Measurements from ENCODE around the gene NTRK3. TPM values are rescaled to one million over a fixed set of nuclear protein-coding genes. Genes with fewer than 3 reads are reported as not detected.

The NTRK3 gene
- total and polyA plus RNA-seq, 2 donors (not counting 3 experiments of a cell fraction or from before 2014, with no cell fraction given): not detected

DNA sequence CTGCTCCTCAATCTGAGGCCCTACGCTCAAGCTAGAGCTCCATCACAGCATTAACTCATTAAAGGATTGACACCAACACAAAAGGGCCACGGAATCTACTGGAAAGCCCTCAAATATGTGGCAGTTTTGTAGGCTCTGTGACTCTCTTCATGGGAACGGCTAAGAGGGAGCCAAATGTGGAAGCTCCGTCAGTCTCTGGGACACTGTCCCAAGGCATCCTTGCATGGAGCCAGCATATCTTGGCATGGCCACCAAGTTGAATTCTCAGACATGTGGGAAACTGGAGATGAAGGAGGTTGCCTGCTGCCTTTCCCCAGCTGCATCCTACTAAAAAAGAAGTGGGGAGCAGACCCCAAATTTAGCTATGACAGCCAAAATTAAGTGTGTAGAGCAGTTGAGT lies 296.9 kb downstream of the NTRK3 start:
- POLR2A ChIA-PET: no interaction called here
- dilution Hi-C loops (cut with MboI; ENCODE audit: extremely low pct_ligation_motif_present, low sequenced_read_pairs): no loop called here
- no peaks in the 10 kb centered on the region for H4K20me1 ChIP-seq (replicated peaks; ENCODE audit: control insufficient read depth, extremely low read depth, insufficient read depth, low read length)
- intact Hi-C loops (cut with micrococcal nuclease): no loop called here
- H3K9ac ChIP-seq (replicated peaks; ENCODE audit: extremely low read depth, insufficient read depth, low read length): no peak overlapping the region
- no TSS peak for BruUV-seq (replicated peaks)
- CTCF ChIA-PET: no interaction called here
- DNase-seq (ENCODE audit: low read depth, low spot score) (no peak), FAIRE-seq (no peak)
- H3K4me3 ChIP-seq (replicated peaks in 1 of 3; ENCODE audit: insufficient read depth in 1 of 3, low read depth in 1 of 3, low read length in 3 of 3): no peak overlapping the region
- H3K4me2 ChIP-seq (ENCODE audit: insufficient read depth, low read length): no peak overlapping the region
- H3K27ac ChIP-seq (ENCODE audit: insufficient read depth, low read depth, low read length): no peak overlapping the region
- TF ChIP-seq FOS (IDR thresholded peaks at IDR 0.05; ENCODE audit: borderline replicate concordance, insufficient read depth, low read length): no peak
- TF ChIP-seq POLR2A (IDR thresholded peaks at IDR 0.05; ENCODE audit: low read depth, low read length): no peak
- TF ChIP-seq, protein P1, sequence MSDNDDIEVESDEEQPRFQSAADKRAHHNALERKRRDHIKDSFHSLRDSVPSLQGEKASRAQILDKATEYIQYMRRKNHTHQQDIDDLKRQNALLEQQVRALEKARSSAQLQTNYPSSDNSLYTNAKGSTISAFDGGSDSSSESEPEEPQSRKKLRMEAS (IDR thresholded peaks at IDR 0.05; ENCODE audit: insufficient read depth, insufficient read length): no peak
- no peak for TF ChIP-seq JUN (IDR thresholded peaks at IDR 0.05; ENCODE audit: borderline replicate concordance, insufficient read depth, insufficient read length, low read depth)
- TF ChIP-seq, protein P2, sequence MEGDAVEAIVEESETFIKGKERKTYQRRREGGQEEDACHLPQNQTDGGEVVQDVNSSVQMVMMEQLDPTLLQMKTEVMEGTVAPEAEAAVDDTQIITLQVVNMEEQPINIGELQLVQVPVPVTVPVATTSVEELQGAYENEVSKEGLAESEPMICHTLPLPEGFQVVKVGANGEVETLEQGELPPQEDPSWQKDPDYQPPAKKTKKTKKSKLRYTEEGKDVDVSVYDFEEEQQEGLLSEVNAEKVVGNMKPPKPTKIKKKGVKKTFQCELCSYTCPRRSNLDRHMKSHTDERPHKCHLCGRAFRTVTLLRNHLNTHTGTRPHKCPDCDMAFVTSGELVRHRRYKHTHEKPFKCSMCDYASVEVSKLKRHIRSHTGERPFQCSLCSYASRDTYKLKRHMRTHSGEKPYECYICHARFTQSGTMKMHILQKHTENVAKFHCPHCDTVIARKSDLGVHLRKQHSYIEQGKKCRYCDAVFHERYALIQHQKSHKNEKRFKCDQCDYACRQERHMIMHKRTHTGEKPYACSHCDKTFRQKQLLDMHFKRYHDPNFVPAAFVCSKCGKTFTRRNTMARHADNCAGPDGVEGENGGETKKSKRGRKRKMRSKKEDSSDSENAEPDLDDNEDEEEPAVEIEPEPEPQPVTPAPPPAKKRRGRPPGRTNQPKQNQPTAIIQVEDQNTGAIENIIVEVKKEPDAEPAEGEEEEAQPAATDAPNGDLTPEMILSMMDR (IDR thresholded peaks at IDR 0.05; ENCODE audit: extremely low read depth in 1 of 2, insufficient read depth in 1 of 2, low read depth in 1 of 2, low read length in 2 of 2): no peak
- no peak for TF ChIP-seq POLR2AphosphoS5 (IDR thresholded peaks at IDR 0.05; ENCODE audit: insufficient read depth, low read depth, low read length)
- TF ChIP-seq MYC (IDR thresholded peaks at IDR 0.05; ENCODE audit: low read depth, low read length): no peak
- TF ChIP-seq EZH2 (IDR thresholded peaks at IDR 0.05; ENCODE audit: borderline replicate concordance, low read depth, low read length, severe bottlenecking): no peak
- TF ChIP-seq GATA2 (IDR thresholded peaks at IDR 0.05; ENCODE audit: insufficient read depth, insufficient read length, low read depth, low read length): no peak
- no peaks in the 10 kb centered on the region for H3K9me1 ChIP-seq (replicated peaks; ENCODE audit: control insufficient read depth, extremely low read depth, insufficient read depth, low read length)
- H3K9me3 ChIP-seq (replicated peaks; ENCODE audit: control insufficient read depth, insufficient read depth, low read length): no peaks in the 10 kb centered on the region
- H3K36me3 ChIP-seq (ENCODE audit: control insufficient read depth in 2 of 2, extremely low read depth in 1 of 2, insufficient read depth in 2 of 2, low read length in 2 of 2): no peaks in the 10 kb centered on the region
- H3K27me3 ChIP-seq (ENCODE audit: control insufficient read depth in 2 of 2, insufficient read depth in 2 of 2, low read length in 2 of 2): no peaks in the 10 kb centered on the region
- no peak overlapping the region for H2AFZ ChIP-seq (ENCODE audit: low read depth, low read length)
- H3K4me1 ChIP-seq (ENCODE audit: control insufficient read depth, extremely low read depth, insufficient read depth, low read length): no peaks in the 10 kb centered on the region
- no peaks in the 10 kb centered on the region for H3K79me2 ChIP-seq (ENCODE audit: control insufficient read depth, insufficient read depth, low read length)

All from endothelial cell of umbilical vein (primary cell).